GM18858 (cell line): Measurements from ENCODE around the gene PSEN1.

Source experiments
- ATAC-seq: cut with Tn5 transposase; IDR thresholded peaks from one replicate; pipeline ENCODE4 v1.9.1; 2021; ENCODE audit not compliant: unreplicated experiment

PSEN1 gene

DNA sequence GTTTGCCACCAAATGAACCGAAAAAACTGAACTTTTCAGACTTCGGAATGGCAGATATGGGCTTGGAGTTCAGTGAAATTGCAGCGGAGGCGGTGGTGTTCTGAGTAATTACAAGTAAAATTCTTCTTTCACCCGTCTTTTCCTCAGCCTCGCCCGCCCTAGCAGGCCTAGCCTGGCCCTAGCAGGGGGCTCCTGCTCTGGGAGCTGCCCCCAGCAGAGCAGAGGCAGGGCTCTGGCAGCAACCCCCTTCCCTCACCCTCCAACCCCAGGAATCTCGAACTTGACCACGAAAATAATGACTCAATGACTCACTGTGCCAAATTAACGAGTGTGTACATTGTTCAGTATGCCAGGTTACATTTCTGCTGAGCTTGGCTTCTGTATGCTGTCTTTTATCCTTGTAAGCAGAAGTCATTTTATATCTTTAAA is 102.1 kb downstream of the PSEN1 start:
- no peak for ATAC-seq

DNA sequence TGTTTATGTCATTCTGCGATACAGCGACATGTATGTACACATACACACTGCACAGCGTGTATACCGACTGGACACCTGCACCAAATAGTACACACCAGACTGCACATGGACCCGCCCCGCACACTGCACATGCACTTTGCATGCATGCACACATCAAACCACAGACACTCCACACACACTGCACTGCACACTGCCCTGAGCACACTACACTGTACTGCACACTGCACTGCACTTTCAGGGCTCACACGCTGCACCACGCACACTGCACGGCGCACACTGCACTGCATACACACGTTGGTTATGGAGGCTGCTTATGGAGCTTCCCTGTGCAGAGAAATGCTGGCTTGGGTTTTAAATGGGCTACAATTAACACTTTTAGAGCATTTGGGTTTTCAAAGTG is 102.6 kb downstream of the PSEN1 start:
- no peak for ATAC-seq

DNA sequence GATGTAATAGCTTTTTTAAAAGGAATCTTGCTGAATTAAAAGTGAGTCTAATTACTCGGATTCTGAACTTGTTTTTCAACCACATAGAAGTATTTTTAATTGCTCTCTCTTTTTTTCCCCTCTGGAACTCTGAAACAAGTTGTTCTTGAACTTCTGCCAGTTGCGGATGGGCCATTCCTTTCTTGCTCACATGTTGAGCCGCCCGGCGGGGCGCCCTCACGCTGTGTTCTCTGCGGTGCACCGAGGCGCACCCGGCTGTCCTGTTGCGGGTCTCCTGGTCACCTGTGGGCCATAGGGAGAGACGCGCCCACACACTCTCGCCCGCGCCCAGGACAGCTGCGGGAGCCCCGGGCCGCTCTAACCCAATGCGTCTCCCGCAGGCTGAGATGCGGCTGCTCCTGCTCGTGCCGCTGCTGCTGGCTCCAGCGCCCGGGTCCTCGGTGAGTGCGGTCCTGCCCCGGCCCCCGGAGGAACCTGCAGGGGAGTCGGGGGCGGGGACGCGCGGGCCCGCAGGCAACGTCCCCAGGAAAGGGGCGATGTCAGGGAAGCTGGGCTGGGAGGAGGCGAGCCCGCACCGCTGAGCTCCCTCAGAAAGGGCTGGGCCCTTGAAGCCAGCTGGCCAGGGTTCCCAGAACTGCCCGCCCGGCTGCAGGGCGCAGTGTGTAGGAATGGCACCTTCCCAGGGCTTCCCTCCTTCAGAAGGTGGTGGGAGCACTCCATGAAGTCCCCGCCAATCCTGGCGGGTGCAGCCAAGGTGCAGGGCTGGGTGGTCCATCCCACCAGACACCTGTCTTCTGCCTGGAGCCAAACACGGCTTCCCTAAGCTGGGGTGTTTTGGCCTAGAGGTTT is 103.3 kb downstream of the PSEN1 start:
- ATAC-seq: no peak

DNA sequence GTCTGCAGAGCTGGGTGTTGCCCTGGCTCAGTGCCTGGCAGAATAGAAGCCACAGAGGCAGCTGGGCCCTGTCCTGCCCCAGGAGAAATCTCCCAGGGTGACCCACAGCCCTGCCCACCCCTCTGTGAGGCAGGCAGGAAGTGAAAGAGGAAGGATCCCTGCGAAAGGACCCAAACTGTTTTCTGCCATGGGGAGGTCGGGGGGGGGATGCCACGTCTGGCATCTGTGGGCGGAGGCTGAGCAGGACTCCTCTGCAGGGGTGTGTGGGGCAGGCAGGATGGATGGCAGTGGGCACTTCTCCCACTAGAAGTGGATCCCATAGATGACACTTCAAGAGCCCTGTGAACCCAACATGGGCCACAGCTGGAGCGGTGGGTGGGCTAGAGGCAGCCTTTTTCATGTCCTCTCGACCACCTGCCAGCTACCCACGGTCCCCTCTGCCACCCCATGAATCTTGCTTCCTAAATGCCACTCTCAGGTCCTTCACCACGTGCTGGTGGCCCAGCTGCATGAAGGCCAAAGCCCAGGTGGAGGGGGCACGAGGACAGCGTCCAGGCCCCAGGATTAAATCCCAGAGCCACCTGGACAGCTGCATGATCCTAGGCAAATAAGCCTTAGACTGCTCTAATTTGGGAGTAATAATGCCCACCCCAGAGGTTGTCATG is 104.6 kb downstream of the PSEN1 start:
- ATAC-seq: no peak

DNA sequence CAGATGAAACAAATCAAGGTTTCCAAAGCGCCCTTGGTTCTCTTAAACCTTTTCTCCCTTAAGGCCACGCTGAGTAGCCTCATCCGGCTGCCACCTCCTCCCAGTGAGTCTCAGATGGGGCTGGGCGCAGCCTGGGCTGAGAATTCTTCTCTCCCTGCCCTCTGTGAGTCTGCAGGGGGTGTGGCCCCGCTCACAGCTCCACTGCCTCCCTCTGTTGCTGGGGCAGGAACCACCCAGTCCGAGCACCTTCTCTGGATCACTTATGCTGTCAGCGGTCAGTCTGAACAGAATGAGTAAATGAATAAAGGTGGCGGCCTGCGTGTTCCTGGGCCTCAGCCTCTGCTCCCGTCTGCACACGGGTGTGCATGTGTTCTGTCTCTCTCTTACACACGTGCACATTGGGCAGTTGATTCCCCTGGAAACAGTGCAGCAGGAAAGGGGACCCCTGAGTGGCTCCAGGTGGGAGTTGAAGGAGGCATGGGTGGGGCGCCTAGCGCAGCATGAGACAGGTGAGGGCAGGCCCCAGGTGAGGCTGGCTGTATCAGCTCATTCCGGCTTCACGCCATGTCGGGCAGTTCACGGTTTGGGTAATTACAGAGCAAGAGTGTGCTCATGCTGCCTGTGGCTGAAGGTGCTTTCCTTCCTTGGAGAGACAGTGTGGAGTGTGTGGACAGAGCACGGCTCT is 105.3 kb downstream of the PSEN1 start:
- ATAC-seq: no peak

DNA sequence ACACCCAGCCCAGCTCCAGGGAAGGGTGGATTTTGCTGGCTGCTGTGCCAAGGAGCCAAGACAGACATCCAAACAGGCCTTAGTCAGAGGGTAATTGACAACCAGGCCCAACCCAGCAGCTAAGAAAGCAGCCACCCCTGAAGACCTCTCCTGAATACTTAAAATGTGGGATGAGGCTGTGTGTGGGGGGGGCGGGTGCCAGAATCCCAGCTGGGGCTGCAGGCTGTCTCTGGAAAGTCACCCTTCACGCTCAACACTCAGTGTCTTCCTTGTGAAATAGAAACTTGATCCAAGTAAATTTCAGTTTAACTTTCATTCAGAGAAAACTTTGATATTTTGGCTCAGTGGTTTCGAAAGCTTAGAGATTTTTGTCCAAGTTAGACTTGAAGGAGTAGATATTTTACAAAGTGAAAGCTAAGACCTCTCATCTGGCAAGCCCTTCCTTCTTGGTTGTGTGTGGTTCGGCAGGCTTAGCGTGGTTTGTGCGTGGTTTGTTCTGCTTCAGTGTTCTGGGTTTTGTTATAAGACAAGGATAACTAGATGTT is 106.1 kb downstream of the PSEN1 start:
- no peak for ATAC-seq

DNA sequence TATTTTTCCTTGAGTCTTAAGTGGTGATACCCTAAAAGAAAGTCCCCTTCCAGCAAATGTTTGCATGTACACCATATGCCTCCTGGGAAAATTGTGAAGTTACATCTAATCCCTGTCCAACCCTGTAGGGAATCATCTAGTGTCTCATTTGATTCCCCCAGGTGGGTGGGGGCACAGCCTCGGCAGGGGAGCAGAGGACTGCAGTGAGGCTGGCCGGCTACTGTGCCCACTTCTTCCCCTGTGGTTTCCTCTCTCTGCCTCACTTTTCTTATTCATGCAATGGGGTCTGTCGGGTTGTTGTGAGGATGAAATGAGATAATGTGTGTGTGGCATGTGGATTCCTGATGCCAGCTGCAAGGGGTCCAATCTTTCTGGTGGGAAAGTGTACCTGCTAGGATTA is 107.0 kb downstream of the PSEN1 start:
- no peak for ATAC-seq

DNA sequence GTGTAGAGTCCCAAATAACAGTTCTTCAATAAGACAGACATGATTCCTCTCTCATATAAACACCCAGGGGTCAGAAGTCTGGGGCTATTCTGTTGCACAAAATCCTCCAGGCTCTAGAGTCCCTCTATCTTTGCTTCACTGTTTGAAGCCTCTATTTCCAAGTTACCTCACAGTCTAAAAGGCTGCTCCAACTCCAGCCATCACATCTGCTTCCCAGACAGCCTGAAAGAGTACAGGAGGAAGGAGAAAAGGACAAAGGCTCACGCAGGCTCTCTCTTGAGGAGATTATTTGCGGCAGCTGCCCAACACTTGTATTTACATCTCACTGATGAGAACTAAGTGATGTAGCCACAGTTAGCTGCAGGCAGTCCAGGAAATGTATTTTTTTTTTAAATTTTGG is 107.4 kb downstream of the PSEN1 start:
- ATAC-seq: no peak

DNA sequence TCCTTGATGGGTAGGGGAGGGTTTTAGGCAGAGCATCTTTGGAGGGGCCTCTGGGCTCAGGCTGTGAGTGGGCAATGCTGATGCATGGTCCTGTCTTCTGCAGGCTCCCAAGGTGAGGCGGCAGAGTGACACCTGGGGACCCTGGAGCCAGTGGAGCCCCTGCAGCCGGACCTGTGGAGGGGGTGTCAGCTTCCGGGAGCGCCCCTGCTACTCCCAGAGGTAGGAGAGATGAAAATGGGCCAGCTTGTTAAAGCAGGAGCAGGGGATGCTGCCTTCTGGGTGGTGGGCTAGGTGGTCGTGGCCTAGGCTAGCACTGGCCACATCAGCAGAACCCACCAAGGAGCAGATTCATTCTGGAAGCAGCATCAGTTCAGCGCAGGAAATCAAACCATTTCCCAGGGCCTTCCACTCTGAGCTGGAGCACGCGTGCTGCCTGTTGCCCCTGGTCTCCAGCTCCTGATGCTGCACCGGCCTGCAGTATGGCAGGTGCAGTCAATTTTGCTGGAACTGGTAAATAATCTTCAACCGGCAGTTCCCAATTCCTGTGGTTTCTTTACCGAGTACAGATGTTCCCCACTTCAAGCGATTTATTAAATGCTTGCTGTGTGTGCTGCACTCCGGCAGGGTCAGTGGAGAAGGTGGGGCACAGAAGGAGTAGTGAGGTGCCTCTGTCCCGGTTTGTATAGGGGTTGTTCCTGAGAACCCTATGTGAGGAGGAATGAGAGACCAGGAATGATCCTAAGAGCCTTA is 108.4 kb downstream of the PSEN1 start:
- ATAC-seq: no peak

DNA sequence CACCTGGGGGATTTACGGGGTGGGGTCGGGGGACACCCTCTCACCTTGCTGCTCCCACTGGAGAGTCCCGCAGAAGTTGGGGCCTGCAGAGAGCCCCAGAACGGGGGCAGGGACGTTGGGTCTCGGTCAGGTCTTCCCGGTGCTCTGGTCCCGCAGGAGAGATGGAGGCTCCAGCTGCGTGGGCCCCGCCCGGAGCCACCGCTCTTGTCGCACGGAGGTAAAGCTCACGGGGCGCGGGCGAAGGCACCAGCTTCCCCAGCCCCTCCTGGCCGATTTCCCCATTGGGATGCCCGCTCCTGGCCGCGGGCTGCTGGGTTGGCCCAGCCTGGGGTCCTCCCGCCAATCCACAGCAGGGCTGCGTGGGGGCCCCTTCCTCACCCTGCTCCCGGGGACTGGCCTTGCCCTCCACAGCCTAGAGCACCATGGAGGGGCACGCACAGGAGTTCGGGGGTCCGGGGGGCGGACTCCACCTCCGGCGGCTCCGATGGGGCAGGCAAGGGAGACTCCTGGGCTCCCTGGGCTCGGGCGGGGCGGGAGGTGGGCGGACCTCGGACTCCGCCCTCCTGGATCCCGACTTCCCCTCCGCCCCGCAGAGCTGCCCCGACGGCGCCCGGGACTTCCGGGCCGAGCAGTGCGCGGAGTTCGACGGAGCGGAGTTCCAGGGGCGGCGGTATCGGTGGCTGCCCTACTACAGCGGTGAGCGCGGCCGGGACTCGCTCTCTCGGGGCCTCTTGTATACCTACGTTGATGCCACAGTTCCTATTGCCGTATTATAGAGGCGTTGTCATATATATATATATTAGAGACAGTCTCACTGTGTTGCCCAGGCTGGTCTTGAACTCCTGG is 109.4 kb downstream of the PSEN1 start:
- no peak for ATAC-seq

DNA sequence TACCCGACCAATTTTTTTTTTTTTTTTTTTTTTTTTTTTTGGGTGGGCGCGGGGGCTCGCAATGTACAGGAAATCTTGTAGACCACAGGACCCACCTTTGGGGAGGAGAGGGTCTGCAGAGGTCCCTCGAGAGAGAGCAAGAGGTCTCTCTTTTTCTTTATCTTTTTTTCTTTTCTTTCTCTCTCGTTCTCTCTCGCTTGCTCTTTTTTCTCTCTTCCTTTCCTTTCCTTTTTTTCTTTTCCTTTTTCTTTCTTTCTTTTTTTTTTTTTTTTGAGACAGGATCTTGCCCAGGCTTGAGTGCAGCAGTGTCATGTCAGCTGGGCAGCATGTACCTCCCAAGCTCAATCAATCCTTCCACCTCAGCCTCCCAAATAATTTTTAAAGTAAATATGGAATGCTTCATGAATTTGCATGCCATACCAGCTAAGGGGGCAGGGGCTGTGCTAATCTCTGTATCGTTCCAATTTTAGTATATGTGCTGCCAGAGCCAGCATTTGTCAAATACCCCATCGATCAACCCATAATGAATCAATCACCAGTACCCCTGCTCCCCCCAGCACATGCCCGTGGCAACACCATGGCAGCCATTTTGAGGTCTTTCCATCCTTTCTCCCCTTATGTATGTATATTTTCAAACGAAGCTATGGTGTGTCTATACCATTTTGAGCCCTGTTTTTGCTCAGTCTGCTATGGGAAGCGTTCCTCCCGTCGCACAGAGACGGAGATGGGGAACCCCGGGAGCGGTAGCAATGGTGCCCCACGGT is 110.3 kb downstream of the PSEN1 start:
- ATAC-seq: no peak

DNA sequence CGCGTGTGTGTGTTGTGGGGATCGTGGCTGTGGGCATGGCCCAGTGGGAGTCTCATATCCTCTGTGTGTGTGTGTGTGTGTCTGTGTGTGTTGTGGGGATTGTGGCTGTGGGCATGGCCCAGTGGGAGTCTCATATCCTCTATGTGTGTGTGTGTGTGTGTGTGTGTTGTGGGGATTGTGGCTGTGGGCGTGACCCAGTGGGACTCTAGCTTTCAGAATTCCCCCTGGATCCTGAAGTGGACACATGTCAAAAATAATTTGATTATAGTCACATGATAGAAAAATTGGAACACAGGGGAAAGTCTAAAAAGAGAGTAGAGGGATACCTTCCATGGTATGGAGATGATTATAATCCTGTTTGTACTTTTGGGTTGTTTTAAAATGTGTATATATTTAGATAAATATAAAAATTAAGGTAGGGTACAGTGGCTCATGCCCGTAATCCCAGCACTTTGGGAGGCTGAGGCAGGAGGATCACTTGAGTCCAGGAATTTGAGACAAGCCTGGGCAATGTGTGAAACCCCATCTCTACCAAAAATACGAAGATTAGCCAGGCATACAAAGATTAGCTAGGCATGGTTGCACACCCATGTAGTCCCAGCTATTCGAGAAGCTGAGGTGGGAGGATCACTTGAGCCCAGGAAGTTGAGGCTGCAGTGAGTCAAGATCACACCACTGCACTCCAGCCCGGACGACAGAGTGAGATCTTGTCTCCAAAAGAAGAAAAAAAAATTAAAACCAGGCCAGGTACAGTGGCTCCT is 112.0 kb downstream of the PSEN1 start:
- no peak for ATAC-seq

DNA sequence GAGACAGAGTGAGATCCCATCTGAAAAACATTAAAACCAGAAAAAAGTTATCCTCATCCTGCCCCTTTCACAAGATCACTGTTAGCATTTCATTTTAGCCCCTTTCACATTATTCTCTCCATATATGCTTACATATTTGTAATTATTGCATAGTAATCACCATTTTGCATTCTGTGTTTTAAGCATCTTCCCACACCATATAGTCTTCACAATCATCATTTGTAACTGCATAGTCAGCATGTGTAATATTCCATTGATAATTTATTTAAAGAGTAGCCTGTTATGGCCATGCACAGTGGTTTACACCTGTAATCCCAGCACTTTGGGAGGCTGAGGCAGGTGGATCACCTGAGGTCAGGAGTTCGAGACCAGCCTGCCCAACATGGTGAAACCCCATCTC is 112.8 kb downstream of the PSEN1 start:
- no peak for ATAC-seq

DNA sequence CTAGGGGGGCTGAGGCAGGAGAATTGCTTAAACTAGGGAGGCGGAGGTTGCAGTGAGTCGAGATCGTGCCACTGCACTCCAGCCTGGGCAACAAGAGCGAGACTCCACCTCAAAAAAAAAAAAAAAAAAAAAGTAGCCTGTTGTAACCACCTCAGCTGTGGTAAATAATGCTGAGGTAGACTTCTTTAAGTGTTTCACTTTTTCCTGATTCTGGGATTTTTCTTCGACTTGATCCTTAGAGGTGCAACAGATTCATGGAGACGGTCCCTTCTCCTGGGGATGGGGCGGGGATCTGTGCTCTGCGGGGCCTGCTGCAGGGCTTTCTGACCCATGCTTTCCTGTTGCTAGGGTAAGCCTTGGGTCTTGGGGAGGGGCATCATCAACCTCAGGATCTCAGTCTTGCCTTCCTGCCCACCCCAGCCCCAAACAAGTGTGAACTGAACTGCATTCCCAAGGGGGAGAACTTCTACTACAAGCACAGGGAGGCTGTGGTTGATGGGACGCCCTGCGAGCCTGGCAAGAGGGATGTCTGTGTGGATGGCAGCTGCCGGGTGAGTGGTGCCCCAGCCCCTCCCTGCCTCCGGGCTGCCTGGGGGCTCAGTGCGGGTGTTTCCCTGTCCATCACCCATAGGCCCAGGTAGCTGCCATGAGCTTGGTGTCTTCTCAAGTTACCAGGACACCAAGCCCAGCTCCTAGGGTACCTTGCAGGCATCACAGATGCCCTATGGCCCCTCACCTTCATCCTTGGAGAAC is 113.4 kb downstream of the PSEN1 start:
- ATAC-seq: no peak

DNA sequence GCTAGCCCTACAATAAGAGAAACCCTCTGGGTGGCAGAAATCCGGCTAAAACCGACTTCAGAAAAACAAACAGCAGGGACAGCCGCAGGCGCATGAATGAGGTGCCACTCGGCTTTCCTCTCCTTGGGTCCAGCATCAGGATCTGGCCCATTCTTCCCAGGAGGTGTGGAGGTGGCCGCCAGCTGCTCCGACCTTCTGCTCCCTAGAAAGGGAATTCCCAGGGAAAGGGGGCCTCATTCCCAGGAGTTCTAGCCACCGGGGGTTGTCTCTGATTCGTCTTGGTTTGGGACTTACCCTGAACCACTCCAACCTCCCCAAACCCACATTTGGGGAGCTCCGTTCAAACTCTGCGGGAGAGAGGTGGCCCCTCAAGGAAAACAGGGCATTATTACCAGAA is 114.0 kb downstream of the PSEN1 start:
- ATAC-seq: no peak

DNA sequence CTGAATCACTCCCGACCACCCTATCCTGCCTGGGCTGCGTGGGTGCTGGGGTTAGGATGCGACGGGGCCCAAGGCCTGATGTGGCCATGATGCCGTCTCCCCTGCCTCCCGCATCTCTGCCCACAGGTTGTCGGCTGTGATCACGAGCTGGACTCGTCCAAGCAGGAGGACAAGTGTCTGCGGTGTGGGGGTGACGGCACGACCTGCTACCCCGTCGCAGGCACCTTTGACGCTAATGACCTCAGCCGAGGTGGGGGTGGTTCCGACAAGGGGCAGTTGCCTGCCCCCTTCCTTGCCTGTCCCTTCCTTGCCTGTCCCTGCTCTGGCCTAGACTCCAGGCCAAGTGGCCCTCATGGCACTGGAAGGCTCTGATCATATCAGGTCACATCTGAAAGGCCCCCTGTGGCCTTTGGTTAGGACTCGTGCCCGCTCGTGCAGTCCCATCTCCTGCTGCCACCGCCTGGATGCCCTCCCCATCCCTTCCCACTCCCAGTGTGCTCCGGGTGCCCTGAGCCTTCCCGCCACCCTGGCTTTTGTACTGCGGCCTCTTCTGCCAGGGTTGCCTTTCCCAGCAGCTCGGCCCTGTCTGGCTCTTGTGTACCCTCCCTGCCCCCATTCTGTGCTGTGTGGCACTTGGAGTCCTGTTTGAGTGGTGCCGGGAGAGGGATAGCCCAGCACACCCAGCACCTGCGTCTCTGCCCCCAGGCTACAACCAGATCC is 114.6 kb downstream of the PSEN1 start:
- no peak for ATAC-seq

DNA sequence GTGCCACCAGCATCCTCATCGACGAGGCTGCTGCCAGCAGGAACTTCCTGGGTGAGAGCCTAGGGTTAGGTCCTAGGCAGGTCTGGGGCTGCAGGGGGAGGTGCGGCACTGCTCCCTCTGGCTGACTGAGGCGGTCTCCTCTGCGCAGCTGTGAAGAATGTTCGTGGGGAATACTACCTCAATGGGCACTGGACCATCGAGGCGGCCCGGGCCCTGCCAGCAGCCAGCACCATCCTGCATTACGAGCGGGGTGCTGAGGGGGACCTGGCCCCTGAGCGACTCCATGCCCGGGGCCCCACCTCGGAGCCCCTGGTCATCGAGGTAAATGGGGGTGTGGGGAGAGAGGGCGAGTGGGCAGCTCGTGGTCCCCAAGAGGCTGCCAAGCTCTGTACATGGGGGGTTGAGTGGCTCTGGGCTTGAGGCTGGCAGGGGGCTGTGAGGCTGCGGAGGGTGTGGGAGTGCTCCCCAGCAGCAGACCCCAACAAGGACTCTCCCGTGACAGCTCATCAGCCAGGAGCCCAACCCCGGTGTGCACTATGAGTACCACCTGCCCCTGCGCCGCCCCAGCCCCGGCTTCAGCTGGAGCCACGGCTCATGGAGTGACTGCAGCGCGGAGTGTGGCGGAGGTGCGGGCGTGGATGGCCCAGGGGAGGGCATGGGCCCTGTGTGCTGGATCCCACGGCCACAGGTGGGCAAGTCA is 115.4 kb downstream of the PSEN1 start:
- ATAC-seq: no peak
